Duodenal mucosa (tissue), 2 donors: ENCODE results near the gene PCGF1.

Experiments
- H3K27ac ChIP-seq: one replicate; pipeline ENCODE4 v1.7.0; 2013; ENCODE audit warnings: low read depth, low read length
- H3K27me3 ChIP-seq, 2 donors: one replicate each; pipeline ENCODE4 v1.7.0; 2013; ENCODE audit warnings: low read length in 2 of 2, control low read depth in 1 of 2; ENCODE audit not compliant: insufficient read depth in 2 of 2, control insufficient read depth in 1 of 2
- H3K36me3 ChIP-seq, 2 donors: one replicate each; pipeline ENCODE4 v1.7.0; 2013; ENCODE audit warnings: low read length in 2 of 2, control low read depth in 1 of 2; ENCODE audit not compliant: insufficient read depth in 2 of 2, control insufficient read depth in 1 of 2
- H3K4me1 ChIP-seq, 2 donors: one replicate each; pipeline ENCODE4 v1.7.0; 2013; ENCODE audit warnings: low read length in 2 of 2, control low read depth in 1 of 2; ENCODE audit not compliant: insufficient read depth in 2 of 2, control insufficient read depth in 1 of 2
- H3K4me3 ChIP-seq, 2 donors: one replicate each; pipeline ENCODE4 v1.7.0; 2013; ENCODE audit warnings: low read length in 2 of 2, low read depth in 1 of 2
- H3K9ac ChIP-seq, 2 donors: one replicate each; pipeline ENCODE4 v1.7.0; 2013; ENCODE audit warnings: low read length in 2 of 2, low read depth in 1 of 2
- H3K9me3 ChIP-seq, 2 donors: one replicate each; pipeline ENCODE4 v1.7.0; 2013; ENCODE audit warnings: low read length in 2 of 2, control low read depth in 1 of 2; ENCODE audit not compliant: control insufficient read depth in 1 of 2

Gene PCGF1

DNA sequence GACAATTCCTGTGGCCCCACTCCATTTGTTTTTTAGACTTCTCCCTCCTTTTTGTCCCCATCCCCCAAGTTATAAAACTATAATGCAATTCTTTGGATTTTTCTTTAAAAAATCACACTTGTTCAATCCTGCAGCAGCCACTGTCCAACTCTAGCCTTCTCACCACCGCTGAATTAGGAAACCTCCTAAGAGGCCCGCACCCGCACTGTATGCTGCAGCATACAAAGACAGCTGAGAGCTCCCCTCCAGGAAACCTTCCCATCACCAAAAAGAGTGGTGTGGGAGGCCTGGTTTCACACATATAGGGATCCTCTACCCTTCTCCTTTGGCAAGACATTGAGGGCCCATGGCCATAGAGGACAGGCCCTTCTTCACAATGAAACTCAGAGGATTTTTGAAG lies 2.9 kb downstream of the PCGF1 start:
- H3K9me3 ChIP-seq, result no peaks in the 10 kb centered on the region
- H3K27ac ChIP-seq, result no peak overlapping the region
- peaks cover 0 to 14% of the 10 kb centered on the region in 2 donors for H3K27me3 ChIP-seq
- H3K9ac ChIP-seq, result no peak overlapping the region
- peaks cover 57 to 58% of the 10 kb centered on the region in 2 donors for H3K4me1 ChIP-seq
- peaks cover 0 to 11% of the 10 kb centered on the region in 2 donors for H3K36me3 ChIP-seq
- H3K4me3 ChIP-seq, result peak overlapping the region; percentile 88 to 94

DNA sequence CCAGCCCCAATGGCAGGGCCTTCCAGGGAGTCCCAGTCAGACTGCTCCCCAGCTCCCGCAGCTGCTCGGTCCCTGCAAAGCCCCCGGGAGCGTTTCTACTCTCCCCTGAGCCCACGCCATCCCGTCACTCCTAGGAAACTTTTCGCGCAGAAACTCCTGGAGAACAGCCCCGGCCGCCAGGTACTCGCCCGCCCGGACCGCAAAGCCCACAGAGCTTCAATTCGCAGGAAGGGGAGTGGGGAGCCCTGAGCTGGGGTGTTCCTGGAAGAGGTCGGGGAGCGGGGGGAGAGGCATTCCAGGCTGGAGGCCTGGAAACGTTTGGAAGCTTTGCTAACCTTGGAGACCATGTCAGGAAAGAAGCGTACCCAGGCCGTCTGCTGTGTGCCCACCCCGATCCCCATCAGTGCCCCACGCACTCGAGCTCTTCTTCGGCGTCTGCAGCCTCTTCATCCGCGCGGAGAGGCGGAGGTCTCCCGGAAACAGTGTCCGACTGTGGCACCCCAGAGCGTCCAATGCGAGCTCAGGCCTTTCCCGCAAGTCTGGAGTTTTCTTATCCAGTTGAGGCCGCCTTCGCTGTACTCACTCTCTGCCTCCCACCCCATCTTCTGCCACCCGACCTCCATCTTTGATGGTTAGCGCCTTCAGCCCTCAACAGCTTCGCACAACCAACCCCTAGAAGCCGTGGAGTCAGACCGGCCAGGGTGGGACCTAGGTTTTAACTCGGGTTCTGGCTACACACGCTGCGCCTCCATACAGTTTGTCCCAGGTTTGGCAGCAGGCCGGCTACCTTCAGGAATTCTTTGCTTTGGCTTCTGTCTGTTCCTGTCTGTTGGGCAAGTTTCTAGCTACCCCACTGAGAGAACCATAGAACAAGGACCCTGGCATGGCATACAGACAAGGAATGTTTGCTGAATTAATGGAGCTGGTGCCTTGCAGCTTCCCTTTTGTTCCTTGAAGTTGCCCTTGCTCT lies 3.7 kb downstream of the PCGF1 start:
- H3K4me3 ChIP-seq, result peak overlapping the region; percentile 88 to 94
- H3K27me3 ChIP-seq, result peaks cover 0 to 13% of the 10 kb centered on the region in 2 donors
- peaks cover 61 to 64% of the 10 kb centered on the region in 2 donors for H3K4me1 ChIP-seq

DNA sequence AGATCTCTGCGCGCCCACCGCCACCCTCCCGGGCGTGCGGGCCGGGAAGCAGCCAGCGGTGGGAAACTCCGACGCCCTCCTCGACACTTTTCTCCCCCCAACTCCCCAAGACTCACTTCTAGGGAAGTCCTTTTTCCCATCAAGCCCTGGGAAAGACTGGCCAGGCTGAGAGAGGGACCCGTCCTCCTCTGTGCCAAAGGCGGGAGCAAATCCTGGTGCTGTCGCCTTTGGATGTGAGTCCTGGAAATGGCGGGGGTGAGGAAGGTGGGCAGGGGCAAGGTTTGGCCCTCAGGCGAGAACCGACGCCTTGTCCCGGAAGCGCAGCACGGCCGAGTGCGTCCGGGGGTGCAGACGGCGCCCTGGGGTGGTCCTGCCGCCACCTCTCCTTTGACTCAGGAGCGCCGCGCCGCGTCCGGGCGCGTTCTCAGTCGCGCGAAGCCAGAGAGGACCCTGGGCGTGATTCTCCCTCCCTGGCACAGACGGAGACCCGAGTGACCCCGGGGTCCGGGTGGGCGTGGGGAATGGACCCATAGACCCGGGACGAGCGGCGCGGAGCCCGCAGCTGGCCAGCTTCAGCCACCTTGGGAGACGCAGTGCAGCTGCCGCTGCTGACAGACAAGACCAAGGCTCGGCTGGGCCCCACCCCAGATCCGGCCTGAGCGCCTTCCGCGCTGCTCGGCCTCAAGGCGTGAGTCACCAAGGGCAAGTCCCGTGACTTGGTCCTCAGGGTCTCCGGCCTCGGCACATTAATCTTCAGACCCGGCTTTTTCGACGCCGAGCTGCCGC lies 4.6 kb downstream of the PCGF1 start:
- Histone ChIP-seq H3K9me3 (no peaks in the 10 kb centered on the region), H3K9ac (peak overlapping the region; percentile 92 to 98), H3K36me3 (peaks cover 0 to 11% of the 10 kb centered on the region in 2 donors), H3K4me3 (peak overlapping the region; percentile 88 to 94), H3K27me3 (peaks cover 0 to 12% of the 10 kb centered on the region in 2 donors), H3K4me1 (peaks cover 62 to 67% of the 10 kb centered on the region in 2 donors), H3K27ac (peak overlapping the region; percentile 88)

More for the DNA sequence above, 3.7 kb downstream of the PCGF1 start:
- H3K36me3 ChIP-seq, result peaks cover 0 to 11% of the 10 kb centered on the region in 2 donors
- H3K9ac ChIP-seq, result peak overlapping the region; percentile 92 to 98
- H3K9me3 ChIP-seq, result no peaks in the 10 kb centered on the region
- peak overlapping the region; percentile 81 for H3K27ac ChIP-seq

GRCh38 chr2:74502147-74502719 lies 5.3 kb downstream of the PCGF1 start:
- H3K9me3 ChIP-seq, result no peaks in the 10 kb centered on the region
- peak overlapping the region; percentile 92 to 98 for H3K9ac ChIP-seq
- peaks cover 0 to 12% of the 10 kb centered on the region in 2 donors for H3K27me3 ChIP-seq
- peaks cover 0 to 11% of the 10 kb centered on the region in 2 donors for H3K36me3 ChIP-seq
- peaks cover 62 to 74% of the 10 kb centered on the region in 2 donors for H3K4me1 ChIP-seq
- H3K27ac ChIP-seq, result peak overlapping the region; percentile 88
- peak overlapping the region; percentile 88 to 94 for H3K4me3 ChIP-seq

GRCh38 chr2:74501335-74502071 lies 6.0 kb downstream of the PCGF1 start:
- no peak overlapping the region for H3K27ac ChIP-seq
- H3K4me1 ChIP-seq, result peaks cover 58 to 71% of the 10 kb centered on the region in 2 donors

GRCh38 chr2:74500578-74500946 lies 6.9 kb downstream of the PCGF1 start:
- peaks cover 0 to 12% of the 10 kb centered on the region in 2 donors for H3K27me3 ChIP-seq
- no peaks in the 10 kb centered on the region for H3K9me3 ChIP-seq
- H3K36me3 ChIP-seq, result peaks cover 0 to 7% of the 10 kb centered on the region in 2 donors
- H3K4me1 ChIP-seq, result peaks cover 51 to 62% of the 10 kb centered on the region in 2 donors
- H3K27ac ChIP-seq, result no peak overlapping the region
- H3K9ac ChIP-seq, result no peak overlapping the region
- H3K4me3 ChIP-seq, result no peak overlapping the region

More at GRCh38 chr2:74501335-74502071, 6.0 kb downstream of the PCGF1 start:
- Histone ChIP-seq H3K9me3 (no peaks in the 10 kb centered on the region), H3K27me3 (peaks cover 0 to 12% of the 10 kb centered on the region in 2 donors), H3K9ac (peak overlapping the region in 1 of 2 donors; percentile 15), H3K36me3 (peaks cover 0 to 11% of the 10 kb centered on the region in 2 donors), H3K4me3 (peak overlapping the region; percentile 88 to 94)

- Histone ChIP-seq H3K4me1 (peaks cover 46 to 57% of the 10 kb centered on the region in 2 donors), H3K9ac (peak overlapping the region; percentile 64 to 68), H3K27me3 (peaks cover 0 to 12% of the 10 kb centered on the region in 2 donors), H3K9me3 (no peaks in the 10 kb centered on the region), H3K27ac (no peak overlapping the region), H3K36me3 (peaks cover 0 to 2% of the 10 kb centered on the region in 2 donors), H3K4me3 (peak overlapping the region; percentile 74 to 82)
Observed at GRCh38 chr2:74499940-74500577, 7.4 kb downstream of the PCGF1 start.

DNA sequence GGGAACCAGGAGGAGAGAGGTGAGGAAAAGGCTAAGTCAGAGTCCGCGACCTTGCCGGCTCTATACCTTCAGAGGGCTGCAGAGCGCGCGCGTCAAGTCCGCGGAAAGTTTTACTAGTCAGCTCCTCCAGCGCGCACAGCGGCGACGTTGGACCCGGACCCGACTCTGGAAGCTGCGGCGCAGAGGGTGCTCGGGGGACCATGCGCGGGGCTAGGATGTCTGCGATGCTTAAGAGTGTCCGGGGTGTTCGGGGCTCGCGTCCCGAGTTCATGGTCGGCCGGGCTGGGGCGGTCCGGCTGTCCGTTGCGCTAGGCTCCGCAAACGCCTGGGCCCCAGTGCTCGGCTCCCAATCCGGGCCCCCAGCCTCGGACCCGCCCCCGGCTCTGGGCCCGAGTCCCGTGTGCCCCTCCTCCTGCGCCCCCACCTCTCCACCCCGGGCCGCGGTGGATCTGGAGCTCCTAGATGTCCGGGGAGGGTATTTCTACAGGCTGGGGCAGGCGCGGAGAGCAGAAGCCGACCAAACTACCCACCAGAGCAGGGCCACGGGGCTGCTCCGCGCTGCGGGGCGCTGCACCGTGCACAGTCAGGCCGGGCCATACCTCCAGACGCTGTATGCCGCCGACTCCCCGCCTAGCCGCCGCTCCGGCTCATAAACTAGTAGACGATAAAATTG lies 8.1 kb downstream of the PCGF1 start, which contains the start of gene LBX2:
Gene LBX2, minus strand, starts transcription at position 337 of the 673 bp plus-strand sequence. Its CDS starts 66 bp downstream, at position 271.
- Histone ChIP-seq H3K27ac (no peak within 1 kb of the TSS), H3K4me3 (peak within 1 kb of the TSS; percentile 74 to 82), H3K36me3 (no peaks in the 10 kb centered on the region), H3K27me3 (peaks cover 0 to 12% of the 10 kb centered on the region in 2 donors), H3K4me1 (peaks cover 41 to 54% of the 10 kb centered on the region in 2 donors), H3K9ac (peak within 1 kb of the TSS; percentile 64 to 68), H3K9me3 (no peaks in the 10 kb centered on the region)
